ENCODE results near the gene SLC39A3. TPM values are rescaled to one million over a fixed set of nuclear protein-coding genes. Genes with fewer than 3 reads are reported as not detected.

The SLC39A3 gene
- total RNA-seq, 2 donors from 2014 or later, result 19.5 to 22.0 TPM

GRCh38 chr19:2726904-2727639 lies 12.7 kb downstream of the SLC39A3 start:
- intact Hi-C loops (cut with DNase I), result no loop called here
- DNase-seq (ENCODE audit: low spot score), result no peak

GRCh38 chr19:2726160-2726855 lies 13.5 kb downstream of the SLC39A3 start:
- intact Hi-C loops (cut with DNase I), result no loop called here
- no peak for DNase-seq (ENCODE audit: low spot score)

GRCh38 chr19:2724148-2724557 lies 15.7 kb downstream of the SLC39A3 start:
- intact Hi-C loops (cut with DNase I), result no loop called here
- no peak for DNase-seq (ENCODE audit: low spot score)

- DNase-seq (ENCODE audit: low spot score), result no peak
- intact Hi-C loops (cut with DNase I), result no loop called here
These were observed 16.1 kb downstream of the SLC39A3 start for GRCh38 chr19:2723747-2724146.

GRCh38 chr19:2723345-2723715 lies 16.5 kb downstream of the SLC39A3 start:
- intact Hi-C loops (cut with DNase I), result no loop called here
- no peak for DNase-seq (ENCODE audit: low spot score)

GRCh38 chr19:2722541-2723344 lies 17.1 kb downstream of the SLC39A3 start:
- intact Hi-C loops (cut with DNase I), result no loop called here
- peak; percentile 94 for DNase-seq (ENCODE audit: low spot score)

- intact Hi-C loops (cut with DNase I), result no loop called here
- no peak for DNase-seq (ENCODE audit: low spot score)
These were observed 18.0 kb downstream of the SLC39A3 start for GRCh38 chr19:2721570-2722540.

- DNase-seq (ENCODE audit: low spot score), result peak; percentile 77
- intact Hi-C loops (cut with DNase I), result no loop called here
These were observed 18.8 kb downstream of the SLC39A3 start, which contains the start of gene DIRAS1 for GRCh38 chr19:2720777-2721569. DIRAS1 (minus strand) TSS chr19:2721372; CDS start chr19:2717806, 3,566 bp downstream.

GRCh38 chr19:2719920-2720776 lies 19.7 kb downstream of the SLC39A3 start:
- peak; percentile 73 for DNase-seq (ENCODE audit: low spot score)
- intact Hi-C loops (cut with DNase I), result no loop called here

- DNase-seq (ENCODE audit: low spot score), result no peak
- intact Hi-C loops (cut with DNase I), result no loop called here
These were observed 20.5 kb downstream of the SLC39A3 start for GRCh38 chr19:2719232-2719735.

- intact Hi-C loops (cut with DNase I), result no loop called here
- no peak for DNase-seq (ENCODE audit: low spot score)
These were observed 21.9 kb downstream of the SLC39A3 start for GRCh38 chr19:2717638-2718541.

- intact Hi-C loops (cut with DNase I), result no loop called here
- DNase-seq (ENCODE audit: low spot score), result no peak
These were observed 22.8 kb downstream of the SLC39A3 start for GRCh38 chr19:2716722-2717637.

- DNase-seq (ENCODE audit: low spot score), result no peak
- intact Hi-C loops (cut with DNase I), result no loop called here
These were observed 23.6 kb downstream of the SLC39A3 start for GRCh38 chr19:2716275-2716650.

- intact Hi-C loops (cut with DNase I), result no loop called here
- no peak for DNase-seq (ENCODE audit: low spot score)
These were observed 24.1 kb downstream of the SLC39A3 start for GRCh38 chr19:2715470-2716274.

Measured in posterior vena cava (tissue), 2 donors.